HG03039 (cell line): Measurements from ENCODE around the gene MMP20.

ENCODE experiments used
- ATAC-seq: cut with Tn5 transposase; IDR thresholded peaks from one replicate; pipeline ENCODE4 v1.9.1; 2021; ENCODE audit warnings: mild to moderate bottlenecking, moderate library complexity; ENCODE audit not compliant: unreplicated experiment

The MMP20 gene

GRCh38 chr11:102623128-102623527, 2.0 kb downstream of the MMP20 start:
- ATAC-seq = no peak

- no peak for ATAC-seq
These were observed 2.9 kb downstream of the MMP20 start for GRCh38 chr11:102622258-102622657.

GRCh38 chr11:102620818-102621561, 4.1 kb downstream of the MMP20 start:
- peak; percentile 50 for ATAC-seq

GRCh38 chr11:102620179-102620578, 5.0 kb downstream of the MMP20 start:
- no peak for ATAC-seq

GRCh38 chr11:102617466-102618008, 7.6 kb downstream of the MMP20 start:
- no peak for ATAC-seq

- ATAC-seq = no peak
These were observed 9.2 kb downstream of the MMP20 start for GRCh38 chr11:102615894-102616432.

- ATAC-seq = no peak
These were observed 9.8 kb downstream of the MMP20 start for GRCh38 chr11:102615077-102615893.

GRCh38 chr11:102614485-102614884, 10.6 kb downstream of the MMP20 start:
- ATAC-seq = no peak

- no peak for ATAC-seq
These were observed 11.1 kb downstream of the MMP20 start for GRCh38 chr11:102614031-102614430.

GRCh38 chr11:102613450-102613849, 11.7 kb downstream of the MMP20 start:
- ATAC-seq = no peak

- ATAC-seq = peak; percentile 36
These were observed 13.8 kb downstream of the MMP20 start for GRCh38 chr11:102611291-102611690.

- no peak for ATAC-seq
These were observed 14.9 kb downstream of the MMP20 start for GRCh38 chr11:102610200-102610599.

- no peak for ATAC-seq
These were observed 16.4 kb downstream of the MMP20 start for GRCh38 chr11:102608699-102609098.

- no peak for ATAC-seq
These were observed 20.3 kb downstream of the MMP20 start for GRCh38 chr11:102604875-102605274.

GRCh38 chr11:102604011-102604410, 21.1 kb downstream of the MMP20 start:
- ATAC-seq = no peak

GRCh38 chr11:102603576-102603975, 21.6 kb downstream of the MMP20 start:
- ATAC-seq = no peak

GRCh38 chr11:102603091-102603490, 22.0 kb downstream of the MMP20 start:
- ATAC-seq = no peak

- ATAC-seq = no peak
These were observed 24.5 kb downstream of the MMP20 start for GRCh38 chr11:102600666-102601065.

GRCh38 chr11:102599642-102600261, 25.4 kb downstream of the MMP20 start:
- ATAC-seq = peak; percentile 78

GRCh38 chr11:102598272-102598671, 26.9 kb downstream of the MMP20 start:
- no peak for ATAC-seq

- ATAC-seq = no peak
These were observed 28.6 kb downstream of the MMP20 start for GRCh38 chr11:102596578-102596977.
